H1 (cell line): ENCODE data around the gene MUC2. TPM values are rescaled to one million over a fixed set of nuclear protein-coding genes. Genes with fewer than 3 reads are reported as not detected.

ENCODE experiments used
- BRCA1 ChIP-seq: IDR thresholded peaks from 2 replicates; pipeline ENCODE4 v1.6.1; 2012; ENCODE audit warnings: low read depth, low read length, improper control_type of control experiment
- TEAD4 ChIP-seq: IDR thresholded peaks from 2 replicates; pipeline ENCODE4 v1.6.1; 2012; ENCODE audit warnings: low read depth, low read length, inconsistent platforms, mixed read lengths
- polyA plus RNA-seq, 7 experiments: library from polyadenylated mRNA; depleted of rRNA in 3 of 7; stranded (reverse) in 5 of 7; unstranded in 2 of 7; fragments of >200 nt in 5 of 7; fragments of 200-250 nt in 2 of 7; gene quantifications; 1 replicate in 5 of 7; 2 replicates in 1 of 7; 4 replicates in 1 of 7; pipeline versions ENCODE4 v1.2.1 to v1.2.3, GENCODE V29; 2011 to 2013; ENCODE audit warnings: missing spikeins in 2 of 7, mixed read lengths in 2 of 7
- total RNA-seq: library from RNA; stranded (reverse); fragmentation: NEBNext Ultra II Directional; extraction: Animal tissue kit (Norgen Biotek cat#: 25700); gene quantifications from 2 replicates; pipeline ENCODE4 v1.2.1, GENCODE V29; 2021

MUC2 gene
- total and polyA plus RNA-seq, 2 of the 8 experiments (the other 6 are each of a cell fraction or from before 2014, with no cell fraction given): not detected

DNA sequence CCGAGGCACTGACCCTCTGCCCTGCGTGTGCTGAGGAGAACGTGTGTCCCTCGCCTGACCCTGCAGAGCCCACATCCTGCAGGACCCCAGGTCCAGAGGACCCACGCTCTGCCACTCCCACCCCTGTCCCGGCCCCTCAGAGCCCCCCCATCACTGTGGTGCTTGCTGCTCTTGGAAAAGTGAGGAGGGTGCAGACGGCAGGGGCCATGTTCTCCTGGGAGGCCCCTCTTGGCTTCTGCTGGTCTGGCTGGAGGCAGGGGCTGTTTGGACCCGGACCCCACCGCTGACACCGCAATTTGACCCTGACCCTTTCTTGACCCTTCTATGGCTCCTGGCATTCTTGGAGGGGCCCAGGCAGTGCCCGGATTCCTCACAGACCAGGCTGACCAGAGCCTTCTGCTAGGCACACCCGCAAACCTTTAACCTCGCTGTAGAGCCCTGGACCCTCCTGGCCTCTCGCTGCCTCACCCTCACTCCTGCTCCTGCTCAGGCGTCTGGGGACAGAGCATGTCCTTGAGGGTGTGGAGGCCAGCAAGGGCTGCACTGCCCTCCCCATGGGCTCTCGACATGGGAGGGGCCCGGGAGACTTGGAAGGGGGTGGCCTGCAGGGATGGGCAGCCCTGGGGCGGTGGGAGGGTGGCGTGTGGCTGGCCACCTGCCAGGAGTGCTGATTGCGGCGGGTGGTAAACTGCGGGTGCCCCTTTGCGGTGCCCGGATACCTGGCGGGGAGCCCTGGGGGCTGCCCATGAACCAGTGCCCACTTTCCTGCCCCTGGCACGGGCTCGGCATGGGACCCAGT is 46.1 kb downstream of the MUC2 start (continued):
- TF ChIP-seq TEAD4 (no peak), BRCA1 (no peak)
- TF ChIP-seq, all 59 proteins: peak for 0
